GM21576 (cell line): Measurements from ENCODE around the gene HOXA1.

Experiments used
- ATAC-seq: cut with Tn5 transposase; IDR thresholded peaks from one replicate; pipeline ENCODE4 v1.9.1; 2021; ENCODE audit warnings: mild to moderate bottlenecking, moderate library complexity; ENCODE audit not compliant: unreplicated experiment

Gene HOXA1

DNA sequence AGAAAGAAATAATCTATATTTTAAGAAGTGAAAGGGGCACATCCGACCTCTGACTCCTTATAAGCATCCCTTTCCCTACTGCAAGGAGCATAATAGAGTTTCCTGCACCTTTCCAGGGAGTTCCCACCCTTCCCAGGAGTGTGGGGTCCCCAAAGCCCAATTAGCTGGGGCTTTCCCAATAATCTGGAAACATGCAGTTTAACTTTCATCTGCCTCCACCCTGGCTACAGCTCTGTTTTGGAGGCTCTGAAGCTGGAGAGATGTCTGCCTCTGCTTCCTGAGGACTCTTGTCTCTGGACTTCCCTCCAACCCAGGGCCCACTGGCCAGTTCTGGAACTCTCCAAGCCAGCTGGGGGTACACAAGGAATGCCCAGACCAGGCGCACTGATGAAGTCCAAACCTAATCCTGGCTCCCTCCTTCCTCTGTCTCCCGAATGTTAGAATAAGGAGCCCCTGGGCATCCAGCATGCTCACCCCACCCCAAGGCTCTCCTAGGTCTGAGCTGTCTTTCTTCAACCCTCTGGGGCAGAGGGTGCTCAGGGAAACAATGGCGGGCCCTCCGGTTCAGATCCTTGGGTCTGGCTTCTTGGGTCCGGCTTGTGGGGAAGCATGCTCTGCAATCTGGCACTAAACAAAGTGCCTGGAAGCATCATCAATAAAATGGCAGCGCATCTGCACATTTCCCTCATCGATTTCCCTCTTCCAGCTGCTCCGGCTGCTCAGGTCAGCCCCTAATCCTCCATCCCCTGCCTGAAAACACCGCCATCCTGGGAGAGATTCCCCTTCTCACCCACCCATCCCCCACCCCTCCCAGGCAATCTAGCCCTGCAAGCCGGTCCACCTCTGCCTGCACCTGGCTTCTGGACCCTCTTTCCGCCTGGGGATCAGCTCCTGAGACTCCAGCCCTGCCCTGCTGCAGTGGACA is 21.4 kb upstream of the HOXA1 start:
- no peak for ATAC-seq

DNA sequence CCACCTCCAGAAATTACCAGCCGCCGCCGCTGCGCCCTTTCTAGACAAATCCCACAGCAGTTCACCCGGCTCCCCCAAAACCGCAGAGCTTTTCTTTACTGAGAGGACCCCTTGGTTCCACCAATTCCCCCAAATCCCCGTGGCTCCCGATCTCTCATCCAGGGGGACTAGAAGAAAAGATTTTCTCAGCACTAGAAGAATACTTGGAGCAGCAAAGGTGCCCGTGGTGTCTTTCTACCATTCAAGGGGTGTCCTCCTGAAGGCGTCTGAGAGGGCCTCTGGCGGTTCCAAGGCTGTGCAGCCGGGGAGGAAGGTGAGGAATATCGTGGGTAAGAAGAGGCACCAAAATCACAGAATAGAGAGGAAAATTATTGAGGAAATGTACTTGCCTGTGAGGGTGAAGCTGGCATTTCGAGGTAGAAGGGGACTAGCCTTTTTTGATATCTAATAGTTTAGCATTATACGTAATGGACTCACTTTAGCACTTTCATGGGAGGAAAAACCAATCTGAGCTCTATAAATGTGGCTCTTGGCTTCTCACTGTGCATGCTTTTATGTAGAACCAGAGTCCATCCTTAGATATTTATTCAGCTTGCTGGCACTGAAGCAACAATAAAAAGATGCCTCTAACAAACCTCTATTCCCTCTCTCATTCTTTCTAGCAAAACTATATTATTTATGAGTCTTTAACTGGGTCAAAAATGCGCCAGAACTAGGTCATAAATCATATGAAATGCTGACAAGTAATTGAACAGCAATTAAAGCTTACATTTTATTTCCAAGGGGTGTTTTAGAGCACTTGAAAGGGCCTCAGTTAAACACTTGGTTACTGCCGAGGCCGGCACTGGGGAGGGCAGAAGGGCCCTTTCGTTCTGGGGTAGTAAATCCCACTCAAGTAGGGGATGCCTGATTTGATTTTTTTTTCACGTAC is 20.5 kb upstream of the HOXA1 start:
- ATAC-seq: no peak

DNA sequence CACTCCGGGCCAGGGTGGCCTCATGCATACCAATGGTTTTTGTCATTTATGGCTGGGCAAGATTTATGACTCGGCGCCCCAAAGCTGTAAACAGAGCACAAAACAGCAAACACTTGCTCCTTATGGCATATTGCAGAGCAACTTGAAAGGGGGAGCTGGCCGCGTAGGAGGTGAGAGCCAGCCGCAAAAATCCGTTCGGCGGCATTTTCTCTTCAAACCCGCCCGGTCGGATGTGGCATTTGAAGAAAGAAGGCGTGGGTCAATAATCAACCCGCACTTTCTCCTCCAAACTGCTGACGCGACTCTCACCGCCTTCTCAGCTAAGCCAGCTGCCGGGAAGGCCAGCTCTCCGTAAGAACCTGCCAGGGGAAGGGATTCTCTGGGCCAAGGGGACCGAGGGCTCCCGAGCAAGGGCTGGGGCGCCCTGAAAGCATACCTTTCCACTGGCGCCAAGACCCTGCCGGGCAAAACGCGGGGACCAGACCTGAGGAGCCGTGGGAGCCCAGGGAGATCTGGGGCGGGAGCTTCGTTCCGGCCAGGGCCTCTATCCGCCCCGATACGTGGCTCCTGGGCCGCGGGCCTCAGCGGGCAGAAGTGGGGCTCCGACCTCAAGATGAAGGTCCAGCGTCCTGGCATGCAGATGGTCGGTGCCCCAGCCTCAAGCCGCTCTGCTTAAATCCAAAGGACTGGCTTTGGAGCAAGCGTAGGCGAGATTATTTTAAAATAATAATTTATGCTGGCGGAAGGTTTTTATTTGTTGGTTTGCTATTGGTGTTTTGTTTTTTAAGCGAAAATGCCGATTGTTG is 19.6 kb upstream of the HOXA1 start:
- ATAC-seq: no peak

DNA sequence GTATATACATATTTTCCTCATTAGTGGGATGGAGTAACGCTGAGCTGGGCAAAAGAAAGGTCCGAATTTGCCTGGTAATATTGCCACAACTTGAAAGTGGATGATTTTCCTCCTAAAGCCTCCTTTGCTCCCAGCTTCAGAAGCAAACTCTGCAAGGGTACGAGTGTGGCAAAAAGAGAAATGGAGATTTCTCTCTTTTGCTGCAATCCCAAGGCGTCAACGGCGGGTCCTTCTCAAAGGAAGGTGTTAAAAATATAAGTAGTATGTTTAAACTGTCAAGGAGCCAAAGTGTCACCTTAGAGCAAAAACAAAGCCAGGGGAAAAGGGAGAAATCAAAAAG is 19.1 kb upstream of the HOXA1 start:
- ATAC-seq: no peak

DNA sequence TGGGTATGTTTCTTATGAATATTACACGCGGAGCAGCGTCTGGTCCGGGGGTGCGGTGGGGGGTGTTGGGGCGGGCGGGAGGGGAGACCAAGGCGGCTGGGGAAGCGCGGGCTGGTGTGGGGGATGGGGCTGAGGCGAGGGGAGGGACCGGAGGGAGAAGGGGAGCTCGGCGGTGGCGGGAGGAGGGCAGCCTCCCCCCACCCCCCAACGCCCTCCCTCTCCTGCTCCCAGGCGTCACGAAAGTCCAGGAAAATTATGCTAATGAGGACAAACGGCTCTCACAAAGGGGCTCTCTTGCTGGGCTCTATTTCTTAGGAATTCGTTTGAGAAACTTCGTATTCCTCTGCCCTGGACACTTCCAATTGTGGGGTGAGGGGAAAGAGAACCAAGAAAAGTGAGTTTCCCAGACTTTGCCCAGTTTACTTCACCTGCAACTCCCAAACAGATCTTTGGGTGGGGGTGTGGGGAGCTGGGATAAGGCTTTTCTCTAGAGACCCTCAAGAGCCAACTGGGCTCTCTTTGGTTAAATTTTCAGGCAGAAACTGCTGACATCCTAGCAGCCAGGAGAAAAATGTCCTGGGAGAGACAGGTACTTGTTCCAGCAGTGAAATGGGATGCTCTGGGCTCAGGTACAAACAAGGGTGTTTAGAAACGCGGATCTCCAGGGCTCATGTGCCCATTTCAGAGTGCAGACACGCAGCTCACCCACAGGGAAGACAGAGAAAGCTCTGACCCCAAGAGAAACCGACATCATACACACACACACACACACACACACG is 18.4 kb upstream of the HOXA1 start:
- no peak for ATAC-seq

DNA sequence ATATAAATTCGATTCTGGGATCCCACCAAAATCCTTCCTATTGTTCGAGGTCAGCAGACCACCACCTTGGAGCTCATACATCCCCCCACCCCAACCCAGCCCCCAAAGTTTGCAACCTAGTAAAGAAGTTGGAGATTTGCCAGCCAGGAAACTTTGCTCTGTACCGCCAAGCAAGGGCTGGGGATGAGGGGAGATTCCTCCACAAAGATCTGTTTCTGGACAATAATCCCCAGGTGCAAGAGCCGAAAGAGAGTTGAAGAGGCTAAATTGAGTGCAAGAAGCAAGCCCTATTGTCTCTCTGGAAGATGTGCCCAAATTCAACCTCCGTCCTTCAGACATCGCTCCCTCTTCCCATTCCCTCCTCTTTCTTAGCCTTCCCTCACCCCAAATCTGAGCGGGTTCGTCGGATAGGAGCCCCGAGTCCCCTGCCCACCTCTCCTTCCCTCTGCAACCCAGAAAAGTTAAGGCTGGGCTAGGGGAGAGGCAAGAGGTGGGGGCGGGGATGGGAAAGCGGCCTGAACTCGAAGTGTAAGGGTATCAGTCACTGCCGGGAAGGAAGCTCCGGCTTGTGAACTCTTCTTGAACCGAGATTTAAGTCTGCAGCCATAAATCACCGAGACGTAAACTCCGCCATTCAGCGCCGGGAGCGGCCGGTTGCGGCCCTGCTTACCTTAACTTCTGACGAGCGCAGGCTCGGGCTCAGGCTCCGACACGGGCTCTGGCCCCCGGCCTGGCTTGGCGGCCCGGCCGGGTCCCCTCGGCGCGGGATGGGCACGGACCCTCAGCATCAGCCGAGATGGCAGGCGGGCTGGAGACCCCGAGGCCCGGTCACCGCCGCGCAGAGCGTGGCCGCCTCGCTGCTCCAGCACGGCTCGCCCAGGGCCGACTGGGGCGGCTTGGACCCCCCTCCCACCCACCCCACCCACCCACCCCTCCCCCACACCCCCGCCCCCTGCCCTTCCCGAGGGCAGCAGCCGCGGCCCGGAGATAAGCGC is 17.5 kb upstream of the HOXA1 start:
- no peak for ATAC-seq

DNA sequence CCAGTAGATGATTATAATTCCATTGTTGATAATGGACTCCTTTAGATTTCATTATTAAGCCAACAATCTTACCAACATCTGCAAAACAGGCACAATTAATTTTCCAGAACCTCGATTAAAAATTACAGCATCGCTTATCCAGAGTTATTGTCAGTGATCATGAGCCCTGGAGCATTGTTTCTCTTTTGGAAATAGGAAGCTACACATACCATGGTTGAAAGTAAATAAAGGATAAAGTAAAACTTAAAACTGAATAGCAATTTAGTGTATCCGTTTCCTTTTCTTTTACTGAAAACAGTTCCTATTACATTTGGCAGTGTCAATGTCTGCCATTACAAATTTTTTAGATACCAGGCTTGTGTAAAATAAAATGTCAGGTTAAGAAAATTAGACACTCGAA is 16.6 kb upstream of the HOXA1 start:
- no peak for ATAC-seq

DNA sequence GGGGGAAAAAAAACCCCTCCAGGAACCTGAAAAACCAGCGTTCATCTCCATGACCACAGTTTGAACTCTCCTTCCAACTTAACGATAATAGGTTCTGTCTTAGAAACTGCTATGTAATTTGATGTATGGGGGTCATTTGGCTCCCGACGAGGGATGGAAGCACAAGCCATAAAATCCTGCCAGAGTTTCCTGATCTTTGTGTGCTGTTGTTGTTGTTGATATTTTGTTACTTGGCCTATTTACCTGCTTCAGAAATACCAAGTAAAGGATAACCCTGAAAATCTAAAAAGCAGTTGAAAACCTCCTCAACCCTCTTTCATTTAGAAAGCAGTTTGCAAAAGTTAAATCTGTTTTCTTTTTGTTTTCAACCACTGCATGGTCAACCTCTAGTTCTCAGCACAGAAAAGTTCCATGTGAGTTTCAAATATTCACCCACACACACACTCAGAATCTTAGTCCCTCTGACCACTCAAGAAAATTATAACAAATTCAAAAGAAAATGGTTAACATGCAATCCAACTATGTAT is 16.0 kb upstream of the HOXA1 start:
- no peak for ATAC-seq

DNA sequence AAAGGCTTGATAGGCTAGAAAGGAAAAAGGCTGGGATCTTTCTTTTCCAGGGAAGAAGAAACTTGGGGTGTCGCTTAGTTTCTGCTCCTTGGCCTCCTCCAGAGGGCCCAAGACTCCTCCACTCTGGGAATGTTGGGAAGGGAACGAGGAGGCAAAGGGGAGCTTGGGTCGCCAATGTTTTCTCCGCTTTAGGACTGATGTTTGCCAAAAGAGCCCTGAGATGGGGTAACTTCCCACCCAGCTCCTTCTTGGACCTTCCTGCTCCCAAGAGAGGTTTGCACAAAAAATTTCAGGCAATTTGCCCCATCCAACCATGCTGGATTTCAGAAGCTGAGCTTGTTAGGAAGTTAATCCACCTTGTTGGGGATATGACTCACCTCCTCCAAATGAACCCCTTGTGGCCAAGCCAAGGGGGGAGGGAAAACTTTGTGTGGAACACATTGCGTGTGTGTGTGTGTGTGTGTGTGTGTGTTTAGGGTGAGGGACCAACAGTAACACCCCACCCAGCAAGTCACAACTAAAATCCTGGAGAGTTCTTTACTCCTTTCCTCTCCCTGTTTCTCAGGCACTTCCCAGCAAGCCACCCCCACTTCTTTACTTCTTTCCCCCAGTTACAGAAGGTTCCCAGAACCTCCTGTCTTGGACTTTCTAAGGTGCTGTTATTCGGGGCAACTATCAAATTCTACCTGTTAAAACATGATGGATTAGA is 15.4 kb upstream of the HOXA1 start:
- no peak for ATAC-seq

DNA sequence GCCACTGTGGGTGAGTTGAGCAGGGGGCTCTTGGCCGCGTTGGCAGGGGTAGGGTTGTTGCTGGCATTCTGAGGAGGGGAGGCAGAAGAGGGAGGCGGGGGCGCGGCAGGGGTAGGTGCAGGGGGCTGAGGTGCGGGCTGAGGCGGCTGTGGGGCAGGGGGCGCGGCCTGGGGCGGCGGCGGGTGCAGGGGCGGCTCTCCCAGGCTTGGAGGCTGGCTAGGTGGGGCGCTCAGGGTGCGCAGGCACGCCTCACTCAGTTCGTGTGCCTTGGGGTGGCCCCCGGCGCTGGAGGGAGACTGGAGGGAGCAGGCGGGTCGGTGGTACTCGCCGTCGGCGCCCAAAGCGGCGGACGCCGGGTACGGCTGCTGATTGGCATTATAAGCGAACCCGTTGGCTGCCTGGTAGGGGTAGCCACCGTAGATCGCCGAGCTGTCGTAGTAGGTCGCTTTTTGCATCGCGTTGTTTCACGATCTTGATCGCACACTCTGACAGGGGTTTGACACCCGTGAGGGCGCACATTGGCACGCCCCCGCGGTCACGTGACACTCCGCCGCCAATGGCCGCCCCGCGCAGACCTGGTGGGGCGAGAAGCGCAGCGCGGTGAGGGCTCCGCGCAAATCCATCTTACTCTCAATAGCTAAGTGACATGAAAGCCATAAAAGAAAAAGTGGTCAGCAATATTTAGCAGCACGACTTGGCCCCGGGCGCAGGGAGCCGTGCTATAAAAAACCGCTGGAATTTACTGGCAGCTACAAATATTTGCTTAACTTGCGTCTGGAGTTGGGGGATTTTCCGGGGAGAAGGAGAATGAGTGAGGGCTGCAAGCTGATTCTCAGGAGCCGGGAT is 14.6 kb upstream of the HOXA1 start:
- no peak for ATAC-seq

DNA sequence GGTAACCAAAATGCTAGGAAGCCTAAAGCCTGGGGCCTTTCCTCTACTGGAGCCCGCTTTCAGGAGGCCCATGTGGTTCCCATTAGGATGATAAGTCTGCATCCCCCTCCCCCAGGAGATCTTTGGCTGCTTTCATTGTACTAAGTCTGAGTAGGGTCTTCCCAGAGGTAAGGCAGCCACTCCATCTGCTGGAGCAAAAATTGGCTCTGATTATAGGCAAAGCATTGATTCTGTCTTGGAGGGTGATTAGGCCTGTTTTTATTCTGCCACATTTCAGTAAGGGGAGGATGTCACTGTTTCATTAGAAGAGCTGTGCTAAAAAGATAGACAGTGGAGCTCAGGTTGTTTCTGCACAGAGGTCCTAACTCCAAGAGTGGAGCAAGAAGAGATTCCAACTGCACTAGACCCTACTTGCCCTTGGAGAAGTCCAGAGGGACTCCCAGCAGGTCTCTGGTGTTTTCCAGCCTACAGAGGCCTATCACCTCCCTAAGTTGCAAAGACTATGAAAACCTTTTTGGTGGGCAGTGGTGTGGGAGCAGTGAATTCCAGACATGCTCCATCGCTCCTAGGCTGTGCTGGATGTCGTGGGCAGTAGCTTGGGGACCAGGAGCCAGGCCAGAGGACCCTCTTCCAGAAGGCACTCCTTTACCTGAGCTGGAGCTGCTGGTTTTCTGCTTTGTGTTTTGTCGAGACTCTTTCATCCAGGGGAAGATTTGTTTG is 13.8 kb upstream of the HOXA1 start:
- no peak for ATAC-seq

DNA sequence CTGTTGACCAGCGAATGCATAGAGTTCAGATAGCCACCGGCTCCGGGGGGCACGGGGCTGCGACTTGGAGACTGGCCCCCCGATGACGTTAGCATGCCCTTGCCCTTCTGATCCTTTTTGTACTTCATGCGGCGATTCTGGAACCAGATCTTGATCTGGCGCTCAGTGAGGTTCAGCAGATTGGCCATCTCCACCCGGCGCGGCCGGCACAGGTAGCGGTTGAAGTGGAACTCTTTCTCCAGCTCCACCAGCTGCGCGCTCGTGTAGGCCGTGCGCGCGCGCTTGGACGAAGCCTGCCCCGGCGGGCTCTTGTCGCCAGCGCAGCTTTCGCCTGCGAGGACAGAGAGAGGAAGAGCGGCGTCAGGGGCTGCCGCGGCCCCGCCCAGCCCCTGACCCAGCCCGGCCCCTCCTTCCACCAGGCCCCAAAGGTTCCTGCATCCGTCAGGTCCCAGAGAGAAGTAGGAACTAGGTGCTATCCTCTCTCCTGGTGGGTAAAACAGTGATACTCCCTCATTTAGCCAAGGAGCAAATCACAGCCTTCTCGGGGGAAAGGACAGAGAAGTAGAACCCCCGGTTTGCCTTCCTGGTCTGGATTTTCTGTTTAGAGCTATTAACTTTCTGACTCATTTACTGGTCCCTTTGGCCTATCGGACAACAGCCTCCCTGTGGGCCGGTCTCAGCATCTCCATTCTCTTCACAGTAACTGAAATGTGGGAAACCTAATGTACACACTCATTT is 12.8 kb upstream of the HOXA1 start:
- ATAC-seq: no peak

DNA sequence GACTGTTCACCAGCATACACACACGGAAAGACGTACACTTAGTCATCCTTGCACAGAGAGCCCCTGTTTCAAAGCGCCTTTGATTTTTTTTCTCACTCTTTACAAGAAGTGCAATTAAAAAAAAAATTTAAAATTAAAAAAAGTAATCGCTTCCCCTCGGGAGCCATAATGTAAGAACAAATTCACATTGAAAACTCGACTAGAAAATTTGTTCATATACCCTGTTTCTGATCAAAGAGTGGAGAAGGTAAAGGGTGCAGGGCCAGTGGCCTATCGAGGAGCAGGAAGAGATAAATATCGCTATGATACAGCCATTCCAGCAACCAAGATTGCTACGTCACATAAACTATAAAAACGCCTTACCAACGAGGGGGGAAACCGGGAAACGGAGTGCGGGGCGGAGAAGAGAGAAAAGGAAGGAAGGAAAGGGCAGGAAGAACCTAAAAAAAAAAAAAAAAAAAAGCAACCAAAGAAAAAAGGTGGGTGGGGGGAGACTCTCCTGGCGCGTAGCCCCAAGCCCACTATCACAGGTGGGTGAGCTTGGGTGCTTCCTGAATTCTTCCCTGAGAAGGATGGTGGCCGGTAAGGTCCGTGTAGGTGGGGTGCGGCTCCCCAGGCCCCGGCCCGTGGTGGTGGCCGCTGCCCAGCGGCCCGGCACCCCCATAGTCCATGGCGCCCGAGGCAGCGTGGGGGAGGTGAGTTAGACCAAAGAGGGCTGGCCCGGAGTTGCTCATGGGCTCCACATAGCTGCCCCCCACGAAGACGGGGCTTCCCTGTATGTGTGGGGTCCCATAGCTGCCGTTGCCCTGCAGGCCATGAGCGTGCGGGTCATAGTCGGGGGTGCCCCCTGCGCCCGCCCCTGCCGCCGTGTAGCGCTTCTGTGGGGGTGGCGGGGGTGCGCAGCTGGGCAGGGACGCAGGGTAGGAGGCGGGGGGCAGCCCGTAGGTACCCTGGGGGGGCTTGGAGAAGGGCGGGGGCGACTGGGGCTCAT is 11.9 kb upstream of the HOXA1 start:
- ATAC-seq: no peak

DNA sequence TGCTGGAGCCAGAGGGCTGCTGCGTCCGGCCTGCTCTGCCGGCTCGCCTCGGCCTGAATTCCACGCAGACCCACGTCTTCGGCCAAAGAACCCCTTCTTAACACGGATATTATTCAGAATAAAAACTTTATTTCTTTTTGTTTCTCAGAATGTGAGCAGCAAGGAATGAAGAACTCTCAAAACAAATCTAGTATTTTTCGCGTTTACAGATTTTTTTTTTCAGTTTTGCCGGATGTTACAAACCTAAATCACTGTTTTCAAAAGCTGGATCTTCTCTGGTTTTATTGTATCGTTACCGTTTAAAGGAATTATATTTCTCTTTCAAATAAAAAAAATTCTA is 11.1 kb upstream of the HOXA1 start:
- no peak for ATAC-seq
